SU-DHL-6 (cell line): Measurements from ENCODE around the gene RNF217.

Experiments used
- H2AFZ ChIP-seq: fragments of 200-600 bp; sonication (generic); 2 replicates; pipeline ENCODE4 v1.6.1; 2014; ENCODE audit warnings: low read depth, mild to moderate bottlenecking, moderate library complexity, mixed read lengths, antibody characterized with exemption, low read length; ENCODE audit not compliant: severe bottlenecking
- H3F3A ChIP-seq: fragments of 200-600 bp; shearing (Covaris generic); 2 replicates; pipeline ENCODE4 v1.6.0; 2016; ENCODE audit warnings: antibody characterized with exemption, mild to moderate bottlenecking; ENCODE audit not compliant: insufficient read depth
- H3K27ac ChIP-seq: fragments of 200-600 bp; sonication (generic); 2 replicates; pipeline ENCODE4 v1.5.1; 2016; ENCODE audit warnings: low read depth, mild to moderate bottlenecking, low read length, moderate library complexity, mixed read lengths
- H3K27me3 ChIP-seq: fragments of 200-600 bp; sonication (generic), shearing (Covaris generic); 2 replicates; pipeline ENCODE4 v1.6.0; 2014; ENCODE audit warnings: mild to moderate bottlenecking, low read length
- H3K36me3 ChIP-seq: fragments of 200-600 bp; sonication (generic); 2 replicates; pipeline ENCODE4 v1.6.1; 2014; ENCODE audit warnings: mild to moderate bottlenecking, low read length, mixed read lengths
- H3K4me2 ChIP-seq: fragments of 300-600, 200-600 bp; shearing (Covaris generic), sonication (generic); 2 replicates; pipeline ENCODE4 v1.6.0; 2014; ENCODE audit warnings: low read length, low read depth, mild to moderate bottlenecking; ENCODE audit not compliant: poor library complexity, severe bottlenecking
- H3K4me3 ChIP-seq: fragments of 200-600 bp; sonication (generic); 2 replicates; pipeline ENCODE4 v1.5.1; 2014; ENCODE audit warnings: antibody characterized with exemption, low read length, mild to moderate bottlenecking, mixed read lengths; ENCODE audit not compliant: insufficient read depth, poor library complexity, severe bottlenecking
- H3K79me2 ChIP-seq: fragments of 200-600 bp; sonication (generic); 2 replicates; pipeline ENCODE4 v1.6.1; 2014; ENCODE audit warnings: mild to moderate bottlenecking, low read length, moderate library complexity; ENCODE audit not compliant: insufficient read depth
- H3K9ac ChIP-seq: fragments of 200-600 bp; sonication (generic); 2 replicates; pipeline ENCODE4 v1.7.0; 2014; ENCODE audit warnings: mild to moderate bottlenecking, low read length
- H3K9me2 ChIP-seq: fragments of 200-600 bp; sonication (generic); replicated peaks from 2 replicates; pipeline ENCODE4 v1.6.1; 2014; ENCODE audit warnings: low read length; ENCODE audit not compliant: insufficient read depth
- H3K9me3 ChIP-seq: fragments of 200-600 bp; sonication (generic); 2 replicates; pipeline ENCODE4 v1.6.1; 2014; ENCODE audit warnings: low read length, mixed read lengths; ENCODE audit not compliant: insufficient read depth
- H4K20me1 ChIP-seq: fragments of 200-600 bp; sonication (generic); 2 replicates; pipeline ENCODE4 v1.6.1; 2014; ENCODE audit warnings: low read depth, mild to moderate bottlenecking, antibody characterized with exemption, low read length, moderate library complexity, mixed read lengths
- CTCF ChIP-seq: fragments of 200-600 bp; sonication (generic); IDR thresholded peaks from one replicate; pipeline ENCODE4 v1.5.1; 2017; ENCODE audit warnings: antibody characterized with exemption, mild to moderate bottlenecking, low read length, moderate library complexity; ENCODE audit not compliant: insufficient read depth, poor library complexity, severe bottlenecking
- EZH2phosphoT487 ChIP-seq: fragments of 200-600 bp; sonication (generic), shearing (Covaris generic); conservative IDR thresholded peaks from 2 replicates; pipeline ENCODE4 v1.6.1; 2018; ENCODE audit warnings: mild to moderate bottlenecking, antibody characterized with exemption, low read length, moderate library complexity, mixed read lengths

The RNF217 gene

GRCh38 chr6:125075741-125076481, 113.7 kb downstream of the RNF217 start:
- H3K36me3 ChIP-seq, result no peaks in the 10 kb centered on the region
- H3K4me3 ChIP-seq, result no peak overlapping the region
- no peaks in the 10 kb centered on the region for H3K9me3 ChIP-seq
- H3K9me2 ChIP-seq, result no peaks in the 10 kb centered on the region
- no peaks in the 10 kb centered on the region for H3K27me3 ChIP-seq
- H3K27ac ChIP-seq, result no peak overlapping the region
- no peak overlapping the region for H3K9ac ChIP-seq
- no peaks in the 10 kb centered on the region for H3K79me2 ChIP-seq
- H3K4me2 ChIP-seq, result no peak overlapping the region
- no peaks in the 10 kb centered on the region for H3F3A ChIP-seq
- no peak overlapping the region for H2AFZ ChIP-seq
- no peak for TF ChIP-seq CTCF
- TF ChIP-seq EZH2phosphoT487, result no peak
- H4K20me1 ChIP-seq, result no peaks in the 10 kb centered on the region

DNA sequence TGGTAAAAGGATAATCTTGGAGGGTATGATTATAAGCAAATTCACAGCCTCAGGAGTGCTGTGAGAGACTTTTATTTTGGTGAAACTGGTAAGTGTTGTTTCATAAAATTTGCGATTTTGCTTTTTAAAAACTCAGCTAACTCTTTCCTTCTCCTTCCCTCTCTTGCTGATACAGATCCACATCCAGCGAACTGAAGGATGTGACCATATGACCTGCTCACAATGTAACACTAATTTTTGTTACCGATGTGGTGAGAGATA, 114.2 kb downstream of the RNF217 start:
- Histone ChIP-seq H3F3A (no peaks in the 10 kb centered on the region), H3K9me2 (no peaks in the 10 kb centered on the region), H3K9me3 (no peaks in the 10 kb centered on the region), H3K27ac (no peak overlapping the region), H3K79me2 (no peaks in the 10 kb centered on the region), H3K27me3 (no peaks in the 10 kb centered on the region), H3K9ac (no peak overlapping the region), H3K4me3 (no peak overlapping the region), H4K20me1 (no peaks in the 10 kb centered on the region), H2AFZ (no peak overlapping the region), H3K4me2 (no peak overlapping the region), H3K36me3 (no peaks in the 10 kb centered on the region)
- no peak for TF ChIP-seq CTCF

DNA sequence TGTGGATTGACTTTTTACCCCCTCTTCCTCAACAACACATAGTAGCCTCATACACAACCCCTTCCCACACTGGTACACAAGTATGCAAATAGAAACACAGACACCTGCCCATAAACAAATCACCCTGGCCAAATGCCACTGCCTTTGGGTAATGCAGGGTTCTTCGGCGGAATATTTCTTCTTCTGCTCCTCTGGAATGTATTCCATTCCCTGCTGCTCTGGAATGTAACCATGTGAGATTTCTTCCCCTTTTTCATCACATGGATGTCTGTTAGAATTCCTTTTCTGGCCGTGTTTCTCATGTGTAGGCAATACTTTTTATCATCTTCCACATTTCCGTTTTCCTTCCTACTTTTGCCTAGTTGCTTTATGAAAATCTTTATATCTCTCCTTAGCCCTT, 115.2 kb downstream of the RNF217 start:
- Histone ChIP-seq H3K4me2 (no peak overlapping the region), H3K4me3 (no peak overlapping the region), H3K27ac (no peak overlapping the region), H3K27me3 (no peaks in the 10 kb centered on the region), H3K9ac (no peak overlapping the region), H3K36me3 (no peaks in the 10 kb centered on the region), H2AFZ (no peak overlapping the region), H3K9me2 (no peaks in the 10 kb centered on the region), H3K79me2 (no peaks in the 10 kb centered on the region), H3K9me3 (no peaks in the 10 kb centered on the region), H4K20me1 (no peaks in the 10 kb centered on the region), H3F3A (no peaks in the 10 kb centered on the region)
- TF ChIP-seq EZH2phosphoT487 (no peak), CTCF (no peak)
